LNCAP (cell line): ENCODE data around the gene COL25A1.

Experiments used
- CTCF ChIP-seq: fragments of 450-650 bp; IDR thresholded peaks from 2 replicates; pipeline ENCODE4 v1.5.1; 2017; ENCODE audit warnings: mild to moderate bottlenecking

Gene COL25A1

GRCh38 chr4:108766058-108766457 is 536.4 kb downstream of the COL25A1 start:
- no peak for TF ChIP-seq CTCF

- no peak for TF ChIP-seq CTCF
These were observed 538.5 kb downstream of the COL25A1 start for GRCh38 chr4:108763986-108764385.

- no peak for TF ChIP-seq CTCF
These were observed 539.2 kb downstream of the COL25A1 start for GRCh38 chr4:108763226-108763593.

GRCh38 chr4:108762559-108763225 is 539.8 kb downstream of the COL25A1 start, which contains the start of gene ETNPPL:
ETNPPL (minus strand) TSS chr4:108763053; CDS start chr4:108762898, 155 bp downstream.
- TF ChIP-seq CTCF: no peak
